ENCODE measurements around the gene TMEM117.

DNA sequence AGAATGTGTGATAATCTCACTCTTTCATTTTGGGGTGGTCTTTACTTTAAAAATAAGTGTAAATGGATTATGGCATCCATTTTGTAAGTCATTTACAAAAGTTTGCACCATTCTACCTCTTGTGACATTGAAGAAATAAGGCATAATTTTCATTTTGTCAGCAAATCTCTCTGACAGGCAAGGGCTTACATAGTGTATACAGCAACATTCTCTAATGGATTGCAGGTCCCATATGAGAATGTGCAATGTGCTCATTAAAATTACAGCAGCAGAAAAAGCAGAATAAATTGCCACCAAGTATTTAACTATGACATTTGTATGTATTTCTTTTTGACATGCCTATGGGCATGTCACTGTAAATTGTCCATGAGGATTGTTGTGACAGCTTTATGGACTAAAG is 223.6 kb downstream of the TMEM117 start:
- TF ChIP-seq, protein P1, sequence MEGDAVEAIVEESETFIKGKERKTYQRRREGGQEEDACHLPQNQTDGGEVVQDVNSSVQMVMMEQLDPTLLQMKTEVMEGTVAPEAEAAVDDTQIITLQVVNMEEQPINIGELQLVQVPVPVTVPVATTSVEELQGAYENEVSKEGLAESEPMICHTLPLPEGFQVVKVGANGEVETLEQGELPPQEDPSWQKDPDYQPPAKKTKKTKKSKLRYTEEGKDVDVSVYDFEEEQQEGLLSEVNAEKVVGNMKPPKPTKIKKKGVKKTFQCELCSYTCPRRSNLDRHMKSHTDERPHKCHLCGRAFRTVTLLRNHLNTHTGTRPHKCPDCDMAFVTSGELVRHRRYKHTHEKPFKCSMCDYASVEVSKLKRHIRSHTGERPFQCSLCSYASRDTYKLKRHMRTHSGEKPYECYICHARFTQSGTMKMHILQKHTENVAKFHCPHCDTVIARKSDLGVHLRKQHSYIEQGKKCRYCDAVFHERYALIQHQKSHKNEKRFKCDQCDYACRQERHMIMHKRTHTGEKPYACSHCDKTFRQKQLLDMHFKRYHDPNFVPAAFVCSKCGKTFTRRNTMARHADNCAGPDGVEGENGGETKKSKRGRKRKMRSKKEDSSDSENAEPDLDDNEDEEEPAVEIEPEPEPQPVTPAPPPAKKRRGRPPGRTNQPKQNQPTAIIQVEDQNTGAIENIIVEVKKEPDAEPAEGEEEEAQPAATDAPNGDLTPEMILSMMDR (IDR thresholded peaks at IDR 0.05), result no peak
- TF ChIP-seq POLR2A (IDR thresholded peaks at IDR 0.05) (no peak), EP300 (IDR thresholded peaks at IDR 0.05) (no peak)

Measured in sigmoid colon (tissue), 4 donors.